MM.1S (cell line): ENCODE results near the gene ARHGEF1.

ENCODE experiments used
- DNase-seq: peaks from one replicate; pipeline ENCODE4 v3.0.0-alpha.2; 2015
- H2AFZ ChIP-seq: fragments of 300-600 bp; sonication (generic); 2 replicates; pipeline ENCODE4 v1.6.0; 2016; ENCODE audit warnings: antibody characterized with exemption, low read length
- H3F3A ChIP-seq: fragments of 300-600 bp; sonication (generic); 2 replicates; pipeline ENCODE4 v1.6.1; 2016; ENCODE audit warnings: mild to moderate bottlenecking, antibody characterized with exemption, low read length, moderate library complexity, mixed read lengths; ENCODE audit not compliant: insufficient read depth
- H3K27ac ChIP-seq: fragments of 300-600 bp; sonication (generic); 2 replicates; pipeline ENCODE4 v1.5.1; 2016; ENCODE audit warnings: mild to moderate bottlenecking, low read length
- H3K27me3 ChIP-seq: fragments of 300-600 bp; sonication (generic); replicated peaks from 2 replicates; pipeline ENCODE4 v1.6.0; 2016; ENCODE audit warnings: low read length; ENCODE audit not compliant: insufficient read depth
- H3K36me3 ChIP-seq: fragments of 300-600 bp; sonication (generic); replicated peaks from 2 replicates; pipeline ENCODE4 v1.6.1; 2016; ENCODE audit warnings: mild to moderate bottlenecking, low read length, mixed read lengths; ENCODE audit not compliant: insufficient read depth
- H3K4me1 ChIP-seq: fragments of 300-600 bp; sonication (generic); 2 replicates; pipeline ENCODE4 v1.6.1; 2016; ENCODE audit warnings: low read length, mixed read lengths
- H3K4me2 ChIP-seq: fragments of 300-600 bp; sonication (generic); 2 replicates; pipeline ENCODE4 v1.6.0; 2016; ENCODE audit warnings: low read depth, low read length
- H3K4me3 ChIP-seq: fragments of 300-600 bp; sonication (generic); 2 replicates; pipeline ENCODE4 v1.5.1; 2016; ENCODE audit warnings: low read length, mixed read lengths
- H3K79me2 ChIP-seq: fragments of 300-600 bp; sonication (generic); 2 replicates; pipeline ENCODE4 v1.6.1; 2016; ENCODE audit warnings: mixed run types, low read length, mixed read lengths
- H3K9ac ChIP-seq: fragments of 300-600 bp; sonication (generic); 2 replicates; pipeline ENCODE4 v1.6.1; 2016; ENCODE audit warnings: low read length, mixed read lengths
- H3K9me2 ChIP-seq: fragments of 300-600 bp; sonication (generic); replicated peaks from 2 replicates; pipeline ENCODE4 v1.6.1; 2016; ENCODE audit warnings: mild to moderate bottlenecking, low read length, mixed read lengths; ENCODE audit not compliant: insufficient read depth
- H3K9me3 ChIP-seq: fragments of 300-600 bp; sonication (generic); replicated peaks from 2 replicates; pipeline ENCODE4 v1.6.1; 2016; ENCODE audit warnings: mild to moderate bottlenecking, low read length, mixed read lengths; ENCODE audit not compliant: insufficient read depth
- H4K20me1 ChIP-seq: fragments of 300-600 bp; sonication (generic); 2 replicates; pipeline ENCODE4 v1.6.1; 2016; ENCODE audit warnings: mild to moderate bottlenecking, low read length, moderate library complexity, mixed read lengths; ENCODE audit not compliant: insufficient read depth
- EZH2 ChIP-seq: fragments of 300-600 bp; sonication (generic); optimal IDR thresholded peaks from 2 replicates; pipeline ENCODE3; 2017; ENCODE audit warnings: low read depth, mild to moderate bottlenecking, antibody characterized with exemption, low read length, mixed read lengths
- EZH2phosphoT487 ChIP-seq: fragments of 300-600 bp; sonication (generic); IDR thresholded peaks from 2 replicates; pipeline ENCODE4 v1.6.1; 2018; ENCODE audit warnings: antibody characterized with exemption, low read length
- TF ChIP-seq, protein P1 (sequence below): fragments of 300-600 bp; sonication (generic); IDR thresholded peaks from 2 replicates; pipeline ENCODE4 v1.5.1; 2016; ENCODE audit warnings: antibody characterized with exemption, low read length, mixed read lengths

The ARHGEF1 gene

DNA sequence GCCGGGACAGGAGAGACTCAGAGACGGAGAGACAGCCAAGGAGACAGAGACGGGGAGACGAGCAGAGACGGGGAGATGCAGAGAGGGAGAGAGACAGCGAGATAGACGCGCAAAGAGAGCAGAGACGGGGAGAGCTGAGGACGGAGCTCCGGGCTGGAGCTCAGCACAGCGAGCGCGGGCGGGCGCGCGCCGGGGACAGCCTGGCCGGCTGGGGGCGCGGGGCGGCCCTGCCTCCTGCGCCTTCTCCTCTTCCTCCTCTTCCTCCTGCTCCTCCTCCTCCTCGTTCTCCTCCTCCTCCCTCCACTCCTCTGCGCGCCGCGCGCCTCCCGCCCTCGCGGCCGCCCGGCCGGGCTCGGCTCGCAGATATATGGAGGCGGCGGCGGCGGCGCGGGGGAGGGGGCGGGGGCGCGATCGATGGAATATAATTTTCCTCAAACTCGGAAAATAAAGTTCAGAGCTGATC, 45.3 kb downstream of the ARHGEF1 start, which contains the start of gene ERFL:
TSS of gene ERFL (minus strand) at position 229 of the 463 bp plus-strand sequence. CDS start 15,530 bp downstream, outside the sequence.
- no peaks in the 10 kb centered on the region for H3K9me3 ChIP-seq
- no peaks in the 10 kb centered on the region for H3F3A ChIP-seq
- no peak within 1 kb of the TSS for H3K27ac ChIP-seq
- H3K4me1 ChIP-seq: peaks cover 7% of the 10 kb centered on the region; the same call in 1 of the 2 replicates
- H4K20me1 ChIP-seq: no peaks in the 10 kb centered on the region
- TF ChIP-seq, protein P1, sequence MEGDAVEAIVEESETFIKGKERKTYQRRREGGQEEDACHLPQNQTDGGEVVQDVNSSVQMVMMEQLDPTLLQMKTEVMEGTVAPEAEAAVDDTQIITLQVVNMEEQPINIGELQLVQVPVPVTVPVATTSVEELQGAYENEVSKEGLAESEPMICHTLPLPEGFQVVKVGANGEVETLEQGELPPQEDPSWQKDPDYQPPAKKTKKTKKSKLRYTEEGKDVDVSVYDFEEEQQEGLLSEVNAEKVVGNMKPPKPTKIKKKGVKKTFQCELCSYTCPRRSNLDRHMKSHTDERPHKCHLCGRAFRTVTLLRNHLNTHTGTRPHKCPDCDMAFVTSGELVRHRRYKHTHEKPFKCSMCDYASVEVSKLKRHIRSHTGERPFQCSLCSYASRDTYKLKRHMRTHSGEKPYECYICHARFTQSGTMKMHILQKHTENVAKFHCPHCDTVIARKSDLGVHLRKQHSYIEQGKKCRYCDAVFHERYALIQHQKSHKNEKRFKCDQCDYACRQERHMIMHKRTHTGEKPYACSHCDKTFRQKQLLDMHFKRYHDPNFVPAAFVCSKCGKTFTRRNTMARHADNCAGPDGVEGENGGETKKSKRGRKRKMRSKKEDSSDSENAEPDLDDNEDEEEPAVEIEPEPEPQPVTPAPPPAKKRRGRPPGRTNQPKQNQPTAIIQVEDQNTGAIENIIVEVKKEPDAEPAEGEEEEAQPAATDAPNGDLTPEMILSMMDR: no peak
- TF ChIP-seq EZH2phosphoT487 (no peak), EZH2 (no peak)
- H3K4me3 ChIP-seq: peak within 1 kb of the TSS; percentile 61
- H3K36me3 ChIP-seq: no peaks in the 10 kb centered on the region
- H3K4me2 ChIP-seq: peak within 1 kb of the TSS; percentile 96
- peaks cover 94% of the 10 kb centered on the region for H3K27me3 ChIP-seq
- no peaks in the 10 kb centered on the region for H3K79me2 ChIP-seq
- H2AFZ ChIP-seq: peak within 1 kb of the TSS; percentile 74
- peak; percentile 13 for DNase-seq
- H3K9me2 ChIP-seq: no peaks in the 10 kb centered on the region
- H3K9ac ChIP-seq: no peak within 1 kb of the TSS

DNA sequence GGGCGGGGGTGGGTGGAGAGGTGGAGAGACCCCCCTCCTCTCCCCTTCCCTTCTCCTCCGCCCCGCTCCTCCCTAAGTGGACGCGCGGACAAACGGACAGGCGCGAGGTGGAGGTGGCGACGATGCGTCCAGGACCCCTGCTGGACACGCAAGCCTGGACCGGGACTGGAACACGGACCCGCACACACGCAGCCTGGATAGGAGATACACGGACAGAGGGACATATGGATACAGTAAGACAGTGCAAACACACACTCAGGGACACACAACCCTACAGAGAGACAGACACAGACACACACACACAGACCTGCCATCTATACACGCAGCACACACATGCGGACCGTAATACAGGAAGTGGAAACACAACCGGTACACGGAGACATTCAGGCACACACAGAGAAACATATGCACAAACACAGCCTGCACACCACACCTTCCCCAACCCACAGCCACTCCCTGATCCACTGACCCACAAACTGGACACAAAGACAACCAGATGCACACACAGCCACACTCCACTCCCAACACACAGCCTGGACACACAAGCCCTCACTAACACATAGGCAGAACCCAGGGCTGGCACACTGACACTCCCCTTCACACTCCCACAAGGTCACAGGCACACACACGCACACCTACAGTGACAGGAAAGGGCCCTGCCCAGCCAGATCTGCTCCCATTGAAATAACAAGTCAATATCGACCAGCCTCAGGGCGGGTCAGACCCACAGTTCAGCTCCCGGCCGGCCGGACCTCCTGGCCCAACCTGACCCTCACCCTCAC, 46.0 kb downstream of the ARHGEF1 start:
- Histone ChIP-seq H3K27ac (no peak overlapping the region), H2AFZ (peak overlapping the region; percentile 74), H3K9ac (no peak overlapping the region), H3K79me2 (no peaks in the 10 kb centered on the region), H3K36me3 (no peaks in the 10 kb centered on the region), H3K27me3 (peaks cover 98% of the 10 kb centered on the region), H3K4me1 (peaks cover 7% of the 10 kb centered on the region; the same call in 1 of the 2 replicates), H3K4me3 (peak overlapping the region; percentile 61), H3F3A (no peaks in the 10 kb centered on the region), H3K4me2 (peak overlapping the region; percentile 96), H3K9me3 (no peaks in the 10 kb centered on the region), H3K9me2 (no peaks in the 10 kb centered on the region), H4K20me1 (no peaks in the 10 kb centered on the region)
- no peak for DNase-seq
- no peak for TF ChIP-seq EZH2phosphoT487
- TF ChIP-seq EZH2: no peak
- TF ChIP-seq, protein P1: no peak

DNA sequence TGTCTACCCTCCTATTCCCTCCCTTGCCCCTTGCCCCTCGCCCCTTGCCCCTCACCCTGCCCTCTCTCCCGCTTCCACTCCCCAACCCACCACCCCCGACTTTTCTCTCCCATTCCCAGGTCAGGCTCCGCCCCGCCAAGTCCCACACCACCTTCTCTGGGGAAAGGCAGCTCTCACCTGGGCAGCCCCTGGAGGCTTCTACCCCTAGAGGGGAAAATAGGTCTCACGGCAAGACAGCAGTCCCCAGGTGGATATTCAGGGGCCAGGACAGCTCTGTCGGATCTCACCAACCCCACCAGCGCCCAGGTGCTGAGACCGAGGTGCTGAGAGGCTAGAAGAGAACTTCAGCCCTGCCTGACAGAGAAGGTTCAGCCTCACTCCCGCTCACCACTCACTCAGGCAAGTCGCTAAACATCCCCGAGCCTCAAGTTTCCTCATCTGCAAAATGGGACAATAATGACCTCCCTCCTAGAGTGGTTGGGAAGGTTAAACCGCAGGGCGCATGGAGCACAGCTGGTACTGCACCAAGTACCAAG, 46.6 kb downstream of the ARHGEF1 start:
- H3K36me3 ChIP-seq: no peaks in the 10 kb centered on the region
- H3K27ac ChIP-seq: no peak overlapping the region
- no peak overlapping the region for H3K4me2 ChIP-seq
- no peak for DNase-seq
- H2AFZ ChIP-seq: no peak overlapping the region
- H4K20me1 ChIP-seq: no peaks in the 10 kb centered on the region
- peaks cover 7% of the 10 kb centered on the region; the same call in 1 of the 2 replicates for H3K4me1 ChIP-seq
- H3K9me2 ChIP-seq: no peaks in the 10 kb centered on the region
- H3K27me3 ChIP-seq: peaks cover 92% of the 10 kb centered on the region
- H3K79me2 ChIP-seq: no peaks in the 10 kb centered on the region
- no peak overlapping the region for H3K9ac ChIP-seq
- H3K9me3 ChIP-seq: no peaks in the 10 kb centered on the region
- H3K4me3 ChIP-seq: no peak overlapping the region
- TF ChIP-seq, protein P1: no peak
- TF ChIP-seq EZH2phosphoT487: no peak
- TF ChIP-seq EZH2: no peak
- no peaks in the 10 kb centered on the region for H3F3A ChIP-seq
